ENCODE measurements around the gene SLC9A5.

- TF ChIP-seq CTCF (IDR thresholded peaks at IDR 0.05; ENCODE audit: low read depth, low read length), result no peak
- no peak for TF ChIP-seq POLR2A (IDR thresholded peaks at IDR 0.05; ENCODE audit: extremely low read depth, insufficient read length)
- TF ChIP-seq MAX (IDR thresholded peaks at IDR 0.05; ENCODE audit: low read depth, low read length), result no peak
- no peak for TF ChIP-seq MYC (IDR thresholded peaks at IDR 0.05; ENCODE audit: low read depth, low read length)
These were observed 19.9 kb upstream of the SLC9A5 start for GRCh38 chr16:67228905-67229304.

Measured in NB4 (cell line).